ENCODE measurements around the gene CIRBP.

CIRBP gene

GRCh38 chr19:1269065-1269477 lies at the start of gene CIRBP:
CIRBP (plus strand) TSS chr19:1269332; CDS start chr19:1270934, 1,602 bp downstream.
- peak; percentile 100 for DNase-seq

- no peak for DNase-seq
Observed at GRCh38 chr19:1219786-1220476, 49.2 kb upstream of the CIRBP start.

- DNase-seq, result no peak
Observed at GRCh38 chr19:1220477-1220930, 48.6 kb upstream of the CIRBP start.

GRCh38 chr19:1220976-1221903 lies 47.9 kb upstream of the CIRBP start:
- peak; percentile 59 for DNase-seq

- DNase-seq, result no peak
Observed at GRCh38 chr19:1221904-1222255, 47.3 kb upstream of the CIRBP start.

- no peak for DNase-seq
Observed at GRCh38 chr19:1222394-1222793, 46.7 kb upstream of the CIRBP start.

- no peak for DNase-seq
Observed at GRCh38 chr19:1223018-1223855, 45.9 kb upstream of the CIRBP start.

GRCh38 chr19:1224047-1224825 lies 44.9 kb upstream of the CIRBP start:
- no peak for DNase-seq

- no peak for DNase-seq
Observed at GRCh38 chr19:1224847-1225246, 44.3 kb upstream of the CIRBP start.

GRCh38 chr19:1225440-1226226 lies 43.5 kb upstream of the CIRBP start:
- no peak for DNase-seq

- DNase-seq, result no peak
Observed at GRCh38 chr19:1226227-1226518, 43.0 kb upstream of the CIRBP start.

- DNase-seq, result no peak
Observed at GRCh38 chr19:1226522-1227303, 42.4 kb upstream of the CIRBP start.

- DNase-seq, result no peak
Observed at GRCh38 chr19:1227304-1228054, 41.7 kb upstream of the CIRBP start.

GRCh38 chr19:1228161-1228957 lies 40.8 kb upstream of the CIRBP start:
- no peak for DNase-seq

- DNase-seq, result no peak
Observed at GRCh38 chr19:1229056-1229923, 39.8 kb upstream of the CIRBP start.

- DNase-seq, result no peak
Observed at GRCh38 chr19:1229924-1230782, 39.0 kb upstream of the CIRBP start.
